Measurements from ENCODE around the gene INPP5K. TPM values are rescaled to one million over a fixed set of nuclear protein-coding genes. Genes with fewer than 3 reads are reported as not detected.

INPP5K gene
- total and polyA plus RNA-seq, 2 experiments from 2014 or later, result 36.1 to 42.3 TPM

GRCh38 chr17:1470071-1470754 lies 46.2 kb downstream of the INPP5K start:
- no peak overlapping the region for H3K4me2 ChIP-seq (ENCODE audit: unreplicated experiment)
- no peaks in the 10 kb centered on the region for H3K27me3 ChIP-seq (replicated peaks; ENCODE audit: insufficient read depth)
- no peak for DNase-seq
- peaks cover 9% of the 10 kb centered on the region; the same call in 1 of the 2 replicates for H3K79me2 ChIP-seq (ENCODE audit: insufficient read depth)
- no peaks in the 10 kb centered on the region for H3K9me3 ChIP-seq (ENCODE audit: low read depth)
- no peaks in the 10 kb centered on the region for H3F3A ChIP-seq (ENCODE audit: insufficient read depth)
- in situ Hi-C loops (cut with MboI), result no loop called here
- H3K27ac ChIP-seq, result no peak overlapping the region
- TF ChIP-seq EZH2 (IDR thresholded peaks at IDR 0.05; ENCODE audit: insufficient read depth, poor library complexity, severe bottlenecking) (no peak), EZH2phosphoT487 (IDR thresholded peaks at IDR 0.05; ENCODE audit: insufficient read depth, low read depth) (no peak)
- no peaks in the 10 kb centered on the region for H3K9me2 ChIP-seq (ENCODE audit: insufficient read depth)
- no peak overlapping the region for H2AFZ ChIP-seq
- no peaks in the 10 kb centered on the region for H3K4me1 ChIP-seq (ENCODE audit: insufficient read depth)
- H3K4me3 ChIP-seq, result no peak overlapping the region
- WGBS, 2 experiments (ENCODE audit: low coverage in 1 of 2, low lambda C conversion rate in 2 of 2, missing lambda C conversion rate in 2 of 2), result 87 to 89% methylated on average over 21 to 33 of the region's 33 CpGs
- no peak overlapping the region for H3K9ac ChIP-seq
- peaks cover 26% of the 10 kb centered on the region; the same call in 1 of the 2 replicates for H3K36me3 ChIP-seq (ENCODE audit: low read depth)
- H4K20me1 ChIP-seq (ENCODE audit: insufficient read depth), result no peaks in the 10 kb centered on the region

- TF ChIP-seq EZH2phosphoT487 (IDR thresholded peaks at IDR 0.05; ENCODE audit: insufficient read depth, low read depth) (no peak), EZH2 (IDR thresholded peaks at IDR 0.05; ENCODE audit: insufficient read depth, poor library complexity, severe bottlenecking) (no peak)
- Histone ChIP-seq H3K9ac (no peak overlapping the region), H3K4me3 (no peak overlapping the region), H3K9me2 (ENCODE audit: insufficient read depth) (no peaks in the 10 kb centered on the region), H3F3A (ENCODE audit: insufficient read depth) (no peaks in the 10 kb centered on the region), H2AFZ (no peak overlapping the region), H3K27me3 (replicated peaks; ENCODE audit: insufficient read depth) (no peaks in the 10 kb centered on the region), H3K4me2 (ENCODE audit: unreplicated experiment) (no peak overlapping the region), H4K20me1 (ENCODE audit: insufficient read depth) (no peaks in the 10 kb centered on the region), H3K79me2 (ENCODE audit: insufficient read depth) (no peaks in the 10 kb centered on the region), H3K36me3 (ENCODE audit: low read depth) (peaks cover 22% of the 10 kb centered on the region; the same call in 1 of the 2 replicates), H3K4me1 (ENCODE audit: insufficient read depth) (no peaks in the 10 kb centered on the region), H3K9me3 (ENCODE audit: low read depth) (no peaks in the 10 kb centered on the region), H3K27ac (no peak overlapping the region)
- in situ Hi-C loops (cut with MboI), result no loop called here
- DNase-seq, result no peak
- WGBS, 2 experiments (ENCODE audit: low coverage in 1 of 2, low lambda C conversion rate in 2 of 2, missing lambda C conversion rate in 2 of 2), result 90 to 92% methylated on average over 28 of the region's 28 CpGs
These were observed 47.1 kb downstream of the INPP5K start for GRCh38 chr17:1469231-1469852.

GRCh38 chr17:1467898-1468492 lies 48.4 kb downstream of the INPP5K start:
- no peak for DNase-seq

GRCh38 chr17:1467258-1467657 lies 49.2 kb downstream of the INPP5K start:
- in situ Hi-C loops (cut with MboI), result no loop called here
- H3K4me2 ChIP-seq (ENCODE audit: unreplicated experiment), result no peak overlapping the region
- H2AFZ ChIP-seq, result no peak overlapping the region
- no peaks in the 10 kb centered on the region for H3K9me3 ChIP-seq (ENCODE audit: low read depth)
- no peak overlapping the region for H3K4me3 ChIP-seq
- no peak overlapping the region for H3K9ac ChIP-seq
- no peaks in the 10 kb centered on the region for H4K20me1 ChIP-seq (ENCODE audit: insufficient read depth)
- H3K27me3 ChIP-seq (replicated peaks; ENCODE audit: insufficient read depth), result no peaks in the 10 kb centered on the region
- DNase-seq, result no peak
- 98 to 100% methylated on average over 2 to 16 of the region's 16 CpGs for WGBS, 2 experiments (ENCODE audit: low coverage in 1 of 2, low lambda C conversion rate in 2 of 2, missing lambda C conversion rate in 2 of 2)
- H3K27ac ChIP-seq, result no peak overlapping the region
- no peaks in the 10 kb centered on the region for H3K79me2 ChIP-seq (ENCODE audit: insufficient read depth)
- no peaks in the 10 kb centered on the region for H3K9me2 ChIP-seq (ENCODE audit: insufficient read depth)
- peaks cover 20% of the 10 kb centered on the region; the same call in 1 of the 2 replicates for H3K36me3 ChIP-seq (ENCODE audit: low read depth)
- H3F3A ChIP-seq (ENCODE audit: insufficient read depth), result peaks cover 12% of the 10 kb centered on the region
- H3K4me1 ChIP-seq (ENCODE audit: insufficient read depth), result no peaks in the 10 kb centered on the region
- no peak for TF ChIP-seq EZH2 (IDR thresholded peaks at IDR 0.05; ENCODE audit: insufficient read depth, poor library complexity, severe bottlenecking)
- TF ChIP-seq EZH2phosphoT487 (IDR thresholded peaks at IDR 0.05; ENCODE audit: insufficient read depth, low read depth), result no peak

More at GRCh38 chr17:1467898-1468492, 48.4 kb downstream of the INPP5K start:
- TF ChIP-seq EZH2phosphoT487 (IDR thresholded peaks at IDR 0.05; ENCODE audit: insufficient read depth, low read depth), result no peak
- TF ChIP-seq EZH2 (IDR thresholded peaks at IDR 0.05; ENCODE audit: insufficient read depth, poor library complexity, severe bottlenecking), result no peak
- Histone ChIP-seq H3K9me3 (ENCODE audit: low read depth) (no peaks in the 10 kb centered on the region), H2AFZ (no peak overlapping the region), H3K27me3 (replicated peaks; ENCODE audit: insufficient read depth) (no peaks in the 10 kb centered on the region), H3K4me1 (ENCODE audit: insufficient read depth) (no peaks in the 10 kb centered on the region), H3K36me3 (ENCODE audit: low read depth) (peaks cover 24% of the 10 kb centered on the region; the same call in 1 of the 2 replicates), H4K20me1 (ENCODE audit: insufficient read depth) (no peaks in the 10 kb centered on the region), H3K9ac (no peak overlapping the region), H3K79me2 (ENCODE audit: insufficient read depth) (no peaks in the 10 kb centered on the region), H3K4me3 (no peak overlapping the region), H3K9me2 (ENCODE audit: insufficient read depth) (no peaks in the 10 kb centered on the region), H3K27ac (no peak overlapping the region), H3K4me2 (ENCODE audit: unreplicated experiment) (no peak overlapping the region), H3F3A (ENCODE audit: insufficient read depth) (0 out of 2 replicates have a peak, but pooled peaks cover 7% of the 10 kb centered on the region)
- whole genome bisulfite sequencing, 2 experiments (ENCODE audit: low coverage in 1 of 2, low lambda C conversion rate in 2 of 2, missing lambda C conversion rate in 2 of 2), result 80 to 81% methylated on average over 14 to 21 of the region's 21 CpGs
- in situ Hi-C loops (cut with MboI), result no loop called here

Data from GM23248 (cell line).